PC-3 (cell line): ENCODE data around the gene MRM3.

Source experiments
- EZH2 ChIP-seq: fragments of 300-600 bp; sonication (generic); IDR thresholded peaks from one replicate; pipeline ENCODE4 v1.6.1; 2017; ENCODE audit warnings: antibody characterized with exemption, mild to moderate bottlenecking, low read length; ENCODE audit not compliant: unreplicated experiment
- TF ChIP-seq, protein P1 (sequence below): fragments of 300-600 bp; sonication (generic); conservative IDR thresholded peaks from 2 replicates; pipeline ENCODE4 v1.5.1; 2017; ENCODE audit warnings: antibody characterized with exemption, low read depth, mild to moderate bottlenecking, low read length

DNA sequence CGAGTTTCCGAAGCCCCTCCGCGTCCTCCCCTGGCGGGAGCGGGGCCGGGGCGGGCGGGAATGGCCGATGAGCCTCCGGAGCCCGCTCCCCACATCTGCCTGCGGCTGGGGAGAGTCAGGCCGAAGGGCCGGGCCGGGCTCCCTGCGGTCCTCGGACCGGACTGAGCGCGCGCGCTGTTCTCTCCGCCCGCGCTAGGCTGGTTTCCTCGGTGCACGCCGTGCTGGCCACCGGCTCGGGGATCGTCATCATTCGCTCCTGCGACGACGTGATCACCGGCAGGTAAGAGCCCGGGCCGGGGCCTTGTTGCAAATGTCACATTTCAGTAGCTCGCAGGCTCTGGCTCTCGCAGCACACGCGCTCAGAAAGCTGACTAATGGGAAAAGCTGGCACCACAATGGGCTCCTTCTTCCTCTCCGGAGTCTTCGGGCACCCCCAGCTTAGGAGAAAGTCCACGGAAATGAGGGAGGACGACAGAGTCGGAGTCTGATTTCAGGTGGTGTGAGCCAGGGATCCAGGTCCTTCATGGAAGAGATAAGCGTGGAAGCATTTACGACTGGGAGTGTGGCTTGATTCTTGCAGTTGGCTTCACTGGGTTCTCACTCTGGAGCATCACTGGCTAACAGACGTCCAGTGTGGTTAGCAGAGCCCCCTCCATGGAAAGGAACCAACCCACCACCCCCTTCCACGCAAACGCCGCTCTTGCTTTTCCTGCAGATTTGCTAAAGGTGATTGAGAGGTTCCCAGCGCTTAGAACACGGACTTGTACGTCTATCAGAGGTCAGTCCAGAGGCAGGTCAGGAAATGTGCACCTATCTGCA is 49.0 kb upstream of the MRM3 start:
- TF ChIP-seq, protein P1, sequence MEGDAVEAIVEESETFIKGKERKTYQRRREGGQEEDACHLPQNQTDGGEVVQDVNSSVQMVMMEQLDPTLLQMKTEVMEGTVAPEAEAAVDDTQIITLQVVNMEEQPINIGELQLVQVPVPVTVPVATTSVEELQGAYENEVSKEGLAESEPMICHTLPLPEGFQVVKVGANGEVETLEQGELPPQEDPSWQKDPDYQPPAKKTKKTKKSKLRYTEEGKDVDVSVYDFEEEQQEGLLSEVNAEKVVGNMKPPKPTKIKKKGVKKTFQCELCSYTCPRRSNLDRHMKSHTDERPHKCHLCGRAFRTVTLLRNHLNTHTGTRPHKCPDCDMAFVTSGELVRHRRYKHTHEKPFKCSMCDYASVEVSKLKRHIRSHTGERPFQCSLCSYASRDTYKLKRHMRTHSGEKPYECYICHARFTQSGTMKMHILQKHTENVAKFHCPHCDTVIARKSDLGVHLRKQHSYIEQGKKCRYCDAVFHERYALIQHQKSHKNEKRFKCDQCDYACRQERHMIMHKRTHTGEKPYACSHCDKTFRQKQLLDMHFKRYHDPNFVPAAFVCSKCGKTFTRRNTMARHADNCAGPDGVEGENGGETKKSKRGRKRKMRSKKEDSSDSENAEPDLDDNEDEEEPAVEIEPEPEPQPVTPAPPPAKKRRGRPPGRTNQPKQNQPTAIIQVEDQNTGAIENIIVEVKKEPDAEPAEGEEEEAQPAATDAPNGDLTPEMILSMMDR = no peak
- TF ChIP-seq EZH2 = no peak
